ENCODE data around the gene KLC4. TPM values are rescaled to one million over a fixed set of nuclear protein-coding genes. Genes with fewer than 3 reads are reported as not detected.
A peak's percentile ranks its signal among the peaks of the same experiment; 100 is the strongest.

KLC4 gene
- total and polyA plus RNA-seq, 2 donors from 2014 or later: 33.7 to 39.0 TPM

GRCh38 chr6:43089874-43090558 is 30.6 kb downstream of the KLC4 start:
- Histone ChIP-seq H3K27me3 (ENCODE audit: control insufficient read depth, insufficient read depth, low read length) (no peaks in the 10 kb centered on the region), H3K9me3 (ENCODE audit: control insufficient read depth in 2 of 3, insufficient read depth in 1 of 3, low read length in 3 of 3) (no peaks in the 10 kb centered on the region), H3K36me3 (ENCODE audit: control insufficient read depth in 2 of 3, insufficient read depth in 3 of 3, low read length in 3 of 3) (no peaks in the 10 kb centered on the region), H3K9ac (ENCODE audit: low read length in 3 of 3) (no peak overlapping the region), H3K4me3 (ENCODE audit: low read length in 3 of 3) (no peak overlapping the region), H3K4me1 (ENCODE audit: control insufficient read depth in 2 of 3, insufficient read depth in 2 of 3, low read depth in 1 of 3, low read length in 3 of 3) (peaks cover 6 to 15% (median 9%) of the 10 kb centered on the region in 3 donors), H3K27ac (ENCODE audit: low read depth in 2 of 2, low read length in 2 of 2) (peak overlapping the region in 1 of 2 donors; percentile 70)
- DNase-seq (peak; percentile 43 to 75 (median 66)), FAIRE-seq (no peak)
- TF ChIP-seq, protein P1, sequence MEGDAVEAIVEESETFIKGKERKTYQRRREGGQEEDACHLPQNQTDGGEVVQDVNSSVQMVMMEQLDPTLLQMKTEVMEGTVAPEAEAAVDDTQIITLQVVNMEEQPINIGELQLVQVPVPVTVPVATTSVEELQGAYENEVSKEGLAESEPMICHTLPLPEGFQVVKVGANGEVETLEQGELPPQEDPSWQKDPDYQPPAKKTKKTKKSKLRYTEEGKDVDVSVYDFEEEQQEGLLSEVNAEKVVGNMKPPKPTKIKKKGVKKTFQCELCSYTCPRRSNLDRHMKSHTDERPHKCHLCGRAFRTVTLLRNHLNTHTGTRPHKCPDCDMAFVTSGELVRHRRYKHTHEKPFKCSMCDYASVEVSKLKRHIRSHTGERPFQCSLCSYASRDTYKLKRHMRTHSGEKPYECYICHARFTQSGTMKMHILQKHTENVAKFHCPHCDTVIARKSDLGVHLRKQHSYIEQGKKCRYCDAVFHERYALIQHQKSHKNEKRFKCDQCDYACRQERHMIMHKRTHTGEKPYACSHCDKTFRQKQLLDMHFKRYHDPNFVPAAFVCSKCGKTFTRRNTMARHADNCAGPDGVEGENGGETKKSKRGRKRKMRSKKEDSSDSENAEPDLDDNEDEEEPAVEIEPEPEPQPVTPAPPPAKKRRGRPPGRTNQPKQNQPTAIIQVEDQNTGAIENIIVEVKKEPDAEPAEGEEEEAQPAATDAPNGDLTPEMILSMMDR (IDR thresholded peaks at IDR 0.05; ENCODE audit: borderline replicate concordance, extremely low read depth, insufficient read depth): no peak
- intact Hi-C loops (cut with DNase I): no loop called here

- no peak overlapping the region for H3K27ac ChIP-seq (ENCODE audit: low read depth in 2 of 2, low read length in 2 of 2)
- no peak for FAIRE-seq
- peak in 4 of 5 donors; percentile 67 to 93 (median 82) for DNase-seq
- TF ChIP-seq, protein P1 (IDR thresholded peaks at IDR 0.05; ENCODE audit: borderline replicate concordance, extremely low read depth, insufficient read depth): no peak
- peak overlapping the region in 1 of 3 donors; percentile 6 for H3K4me3 ChIP-seq (ENCODE audit: low read length in 3 of 3)
- H3K36me3 ChIP-seq (ENCODE audit: control insufficient read depth in 2 of 3, insufficient read depth in 3 of 3, low read length in 3 of 3): no peaks in the 10 kb centered on the region
- no peak overlapping the region for H3K9ac ChIP-seq (ENCODE audit: low read length in 3 of 3)
- H3K27me3 ChIP-seq (ENCODE audit: control insufficient read depth, insufficient read depth, low read length): no peaks in the 10 kb centered on the region
- no peaks in the 10 kb centered on the region for H3K9me3 ChIP-seq (ENCODE audit: control insufficient read depth in 2 of 3, insufficient read depth in 1 of 3, low read length in 3 of 3)
- H3K4me1 ChIP-seq (ENCODE audit: control insufficient read depth in 2 of 3, insufficient read depth in 2 of 3, low read depth in 1 of 3, low read length in 3 of 3): peaks cover 6 to 15% (median 11%) of the 10 kb centered on the region in 3 donors
- intact Hi-C loops (cut with DNase I): no loop called here
Measured at GRCh38 chr6:43090559-43090956, 31.1 kb downstream of the KLC4 start.

- Histone ChIP-seq H3K9me3 (ENCODE audit: control insufficient read depth in 2 of 3, insufficient read depth in 1 of 3, low read length in 3 of 3) (no peaks in the 10 kb centered on the region), H3K9ac (ENCODE audit: low read length in 3 of 3) (no peak overlapping the region), H3K36me3 (ENCODE audit: control insufficient read depth in 2 of 3, insufficient read depth in 3 of 3, low read length in 3 of 3) (no peaks in the 10 kb centered on the region), H3K27me3 (ENCODE audit: control insufficient read depth, insufficient read depth, low read length) (no peaks in the 10 kb centered on the region), H3K4me3 (ENCODE audit: low read length in 3 of 3) (peak overlapping the region in 1 of 3 donors; percentile 6), H3K4me1 (ENCODE audit: control insufficient read depth in 2 of 3, insufficient read depth in 2 of 3, low read depth in 1 of 3, low read length in 3 of 3) (peaks cover 9 to 15% (median 11%) of the 10 kb centered on the region in 3 donors), H3K27ac (ENCODE audit: low read depth in 2 of 2, low read length in 2 of 2) (no peak overlapping the region)
- DNase-seq (no peak), FAIRE-seq (no peak)
- TF ChIP-seq, protein P1 (IDR thresholded peaks at IDR 0.05; ENCODE audit: borderline replicate concordance, extremely low read depth, insufficient read depth): no peak
- intact Hi-C loops (cut with DNase I): no loop called here
Measured at GRCh38 chr6:43091020-43091419, 31.6 kb downstream of the KLC4 start.

Data from kidney (tissue), 14 donors.